ENCODE results near the gene C12orf76.

The C12orf76 gene

GRCh38 chr12:109994401-109995175, 53.7 kb downstream of the C12orf76 start:
- DNase-seq = no peak

- no peak for DNase-seq
Observed at GRCh38 chr12:109993091-109993490, 55.2 kb downstream of the C12orf76 start.

GRCh38 chr12:109991586-109991985, 56.7 kb downstream of the C12orf76 start:
- no peak for DNase-seq
